SU-DHL-6 (cell line): ENCODE measurements around the gene RAC2.

ENCODE experiments used
- H2AFZ ChIP-seq: fragments of 200-600 bp; sonication (generic); 2 replicates; pipeline ENCODE4 v1.6.1; 2014; ENCODE audit warnings: low read depth, mild to moderate bottlenecking, moderate library complexity, mixed read lengths, antibody characterized with exemption, low read length; ENCODE audit not compliant: severe bottlenecking
- H3F3A ChIP-seq: fragments of 200-600 bp; shearing (Covaris generic); 2 replicates; pipeline ENCODE4 v1.6.0; 2016; ENCODE audit warnings: antibody characterized with exemption, mild to moderate bottlenecking; ENCODE audit not compliant: insufficient read depth
- H3K27ac ChIP-seq: fragments of 200-600 bp; sonication (generic); 2 replicates; pipeline ENCODE4 v1.5.1; 2016; ENCODE audit warnings: low read depth, mild to moderate bottlenecking, low read length, moderate library complexity, mixed read lengths
- H3K27me3 ChIP-seq: fragments of 200-600 bp; sonication (generic), shearing (Covaris generic); 2 replicates; pipeline ENCODE4 v1.6.0; 2014; ENCODE audit warnings: mild to moderate bottlenecking, low read length
- H3K36me3 ChIP-seq: fragments of 200-600 bp; sonication (generic); 2 replicates; pipeline ENCODE4 v1.6.1; 2014; ENCODE audit warnings: mild to moderate bottlenecking, low read length, mixed read lengths
- H3K4me2 ChIP-seq: fragments of 300-600, 200-600 bp; shearing (Covaris generic), sonication (generic); 2 replicates; pipeline ENCODE4 v1.6.0; 2014; ENCODE audit warnings: low read length, low read depth, mild to moderate bottlenecking; ENCODE audit not compliant: poor library complexity, severe bottlenecking
- H3K4me3 ChIP-seq: fragments of 200-600 bp; sonication (generic); 2 replicates; pipeline ENCODE4 v1.5.1; 2014; ENCODE audit warnings: antibody characterized with exemption, low read length, mild to moderate bottlenecking, mixed read lengths; ENCODE audit not compliant: insufficient read depth, poor library complexity, severe bottlenecking
- H3K79me2 ChIP-seq: fragments of 200-600 bp; sonication (generic); 2 replicates; pipeline ENCODE4 v1.6.1; 2014; ENCODE audit warnings: mild to moderate bottlenecking, low read length, moderate library complexity; ENCODE audit not compliant: insufficient read depth
- H3K9ac ChIP-seq: fragments of 200-600 bp; sonication (generic); 2 replicates; pipeline ENCODE4 v1.7.0; 2014; ENCODE audit warnings: mild to moderate bottlenecking, low read length
- H3K9me2 ChIP-seq: fragments of 200-600 bp; sonication (generic); replicated peaks from 2 replicates; pipeline ENCODE4 v1.6.1; 2014; ENCODE audit warnings: low read length; ENCODE audit not compliant: insufficient read depth
- H3K9me3 ChIP-seq: fragments of 200-600 bp; sonication (generic); 2 replicates; pipeline ENCODE4 v1.6.1; 2014; ENCODE audit warnings: low read length, mixed read lengths; ENCODE audit not compliant: insufficient read depth
- H4K20me1 ChIP-seq: fragments of 200-600 bp; sonication (generic); 2 replicates; pipeline ENCODE4 v1.6.1; 2014; ENCODE audit warnings: low read depth, mild to moderate bottlenecking, antibody characterized with exemption, low read length, moderate library complexity, mixed read lengths
- CTCF ChIP-seq: fragments of 200-600 bp; sonication (generic); IDR thresholded peaks from one replicate; pipeline ENCODE4 v1.5.1; 2017; ENCODE audit warnings: antibody characterized with exemption, mild to moderate bottlenecking, low read length, moderate library complexity; ENCODE audit not compliant: insufficient read depth, poor library complexity, severe bottlenecking
- EZH2phosphoT487 ChIP-seq: fragments of 200-600 bp; sonication (generic), shearing (Covaris generic); conservative IDR thresholded peaks from 2 replicates; pipeline ENCODE4 v1.6.1; 2018; ENCODE audit warnings: mild to moderate bottlenecking, antibody characterized with exemption, low read length, moderate library complexity, mixed read lengths

RAC2 gene

DNA sequence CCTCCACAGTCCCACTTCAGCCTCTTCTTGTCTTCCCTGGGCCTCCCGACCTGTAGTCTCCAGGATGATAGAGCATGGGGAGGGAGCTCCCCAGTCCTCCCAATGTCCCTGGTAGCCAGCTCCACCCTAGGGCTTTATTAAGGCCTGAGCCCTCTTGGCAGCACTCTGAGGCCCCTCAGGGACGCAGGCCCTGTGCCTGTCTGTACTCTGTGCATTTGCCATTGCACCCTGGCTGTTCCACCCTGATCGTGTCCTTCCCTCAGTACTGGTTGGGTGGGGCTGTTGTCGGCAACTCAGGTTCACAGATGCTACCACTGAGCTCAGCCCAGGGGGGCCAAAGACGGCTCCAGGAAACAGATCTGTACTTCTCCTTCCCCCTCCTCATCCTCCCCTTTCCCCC is 39.0 kb downstream of the RAC2 start:
- Histone ChIP-seq H3K4me2 (no peak overlapping the region), H3K27me3 (no peaks in the 10 kb centered on the region), H3K4me3 (no peak overlapping the region), H3K27ac (no peak overlapping the region), H3K9ac (no peak overlapping the region), H3K36me3 (no peaks in the 10 kb centered on the region), H3K79me2 (no peaks in the 10 kb centered on the region), H4K20me1 (no peaks in the 10 kb centered on the region), H3F3A (no peaks in the 10 kb centered on the region), H3K9me3 (no peaks in the 10 kb centered on the region), H2AFZ (no peak overlapping the region), H3K9me2 (no peaks in the 10 kb centered on the region)
- TF ChIP-seq CTCF (no peak), EZH2phosphoT487 (no peak)

- H3K36me3 ChIP-seq, result no peaks in the 10 kb centered on the region
- no peak overlapping the region for H2AFZ ChIP-seq
- H3K4me3 ChIP-seq, result no peak overlapping the region
- no peaks in the 10 kb centered on the region for H4K20me1 ChIP-seq
- no peak overlapping the region for H3K27ac ChIP-seq
- no peaks in the 10 kb centered on the region for H3K9me3 ChIP-seq
- H3K4me2 ChIP-seq, result no peak overlapping the region
- H3K9ac ChIP-seq, result no peak overlapping the region
- no peaks in the 10 kb centered on the region for H3K27me3 ChIP-seq
- H3K79me2 ChIP-seq, result no peaks in the 10 kb centered on the region
- TF ChIP-seq EZH2phosphoT487 (no peak), CTCF (no peak)
- H3F3A ChIP-seq, result no peaks in the 10 kb centered on the region
- no peaks in the 10 kb centered on the region for H3K9me2 ChIP-seq
Observed at GRCh38 chr22:37204045-37204655, 39.9 kb downstream of the RAC2 start.

DNA sequence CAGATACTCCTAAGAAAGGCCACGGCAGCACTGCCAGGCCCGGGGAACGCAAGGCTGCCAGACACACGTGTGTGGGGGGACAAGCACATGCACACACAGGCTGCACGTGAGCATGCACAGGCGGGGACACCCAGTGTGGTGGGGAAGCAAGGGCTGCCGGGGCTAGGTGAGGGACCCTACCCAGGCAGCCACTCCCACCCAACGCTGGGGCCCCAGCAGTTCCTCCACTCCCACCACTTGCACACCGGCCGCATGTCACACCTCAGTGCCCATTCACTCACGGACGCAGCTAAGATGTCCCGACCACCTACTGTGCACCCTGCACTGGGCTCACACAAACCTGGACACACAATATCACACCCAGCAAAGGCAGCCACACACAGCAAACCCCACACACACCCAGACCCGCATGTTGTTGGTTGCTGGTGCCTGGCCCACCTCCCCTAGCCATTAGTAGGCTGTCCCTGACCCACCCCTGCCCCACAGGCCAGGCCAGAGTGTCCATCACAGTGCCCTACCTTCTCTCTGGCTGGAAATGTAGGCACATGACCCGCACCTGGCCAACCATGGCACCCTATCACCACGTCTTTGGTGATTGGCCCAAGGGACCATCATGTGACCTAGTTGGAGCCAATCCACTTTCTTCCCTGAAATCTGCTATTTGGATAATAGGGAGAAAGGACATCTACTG is 40.6 kb downstream of the RAC2 start:
- no peaks in the 10 kb centered on the region for H3K27me3 ChIP-seq
- H4K20me1 ChIP-seq, result no peaks in the 10 kb centered on the region
- no peak overlapping the region for H3K27ac ChIP-seq
- no peaks in the 10 kb centered on the region for H3K36me3 ChIP-seq
- H2AFZ ChIP-seq, result no peak overlapping the region
- no peaks in the 10 kb centered on the region for H3K9me3 ChIP-seq
- no peaks in the 10 kb centered on the region for H3K79me2 ChIP-seq
- H3F3A ChIP-seq, result no peaks in the 10 kb centered on the region
- no peaks in the 10 kb centered on the region for H3K9me2 ChIP-seq
- no peak overlapping the region for H3K4me3 ChIP-seq
- H3K9ac ChIP-seq, result no peak overlapping the region
- TF ChIP-seq EZH2phosphoT487 (no peak), CTCF (no peak)
- H3K4me2 ChIP-seq, result no peak overlapping the region
